Stomach (tissue), 9 donors: ENCODE measurements around the gene PLEKHJ1. TPM values are rescaled to one million over a fixed set of nuclear protein-coding genes. Genes with fewer than 3 reads are reported as not detected.

Experiments
- DNase-seq, 2 donors: peaks; one replicate each; pipeline versions ENCODE4 v3.0.0 to v3.0.0-alpha.2; 2013 to 2019
- H3K27ac ChIP-seq, 5 donors: fragments of 200-600 bp in 4 of 5; sonication (generic) in 4 of 5; one replicate each; pipeline ENCODE4 v1.5.1; 2013 to 2019; ENCODE audit warnings: mild to moderate bottlenecking in 1 of 5, moderate library complexity in 1 of 5
- H3K27me3 ChIP-seq, 3 donors: fragments of 200-600 bp; sonication (generic); one replicate each; pipeline ENCODE4 v1.5.1; 2017 to 2019; ENCODE audit warnings: mixed run types in 1 of 3
- H3K36me3 ChIP-seq, 4 donors: fragments of 200-600 bp; sonication (generic); 1 replicate in 3 of 4; 2 replicates in 1 of 4; pipeline ENCODE4 v1.5.1; 2016 to 2019
- H3K4me1 ChIP-seq, 4 donors: fragments of 200-600 bp; sonication (generic); one replicate each; pipeline ENCODE4 v1.5.1; 2016 to 2019
- H3K4me3 ChIP-seq, 4 donors: fragments of 200-600 bp; sonication (generic) in 3 of 4; one replicate each; pipeline ENCODE4 v1.5.1; 2016 to 2019; ENCODE audit warnings: mild to moderate bottlenecking in 1 of 4
- H3K9me3 ChIP-seq, 4 donors: fragments of 200-600 bp; sonication (generic); one replicate each; pipeline ENCODE4 v1.5.1; 2016 to 2019
- CTCF ChIP-seq, 7 experiments: fragments of 450-650 bp in 4 of 7; fragments of 200-600 bp in 3 of 7; sonication (generic) in 3 of 7; IDR thresholded peaks; one replicate each; pipeline ENCODE4 v1.5.1; 2016 to 2019; ENCODE audit warnings: antibody characterized with exemption in 7 of 7, control low read depth in 2 of 7, mild to moderate bottlenecking in 1 of 7
- EP300 ChIP-seq: sonication (generic); formaldehyde crosslinking; IDR thresholded peaks from one replicate; pipeline ENCODE4 v1.6.1; 2017; ENCODE audit warnings: antibody characterized with exemption
- POLR2A ChIP-seq, 4 donors: fragments of 450-650 bp; IDR thresholded peaks; one replicate each; pipeline ENCODE4 v1.6.1; 2016; ENCODE audit warnings: antibody characterized with exemption in 4 of 4, control low read depth in 2 of 4, mild to moderate bottlenecking in 1 of 4, moderate library complexity in 1 of 4
- POLR2AphosphoS5 ChIP-seq, 3 donors: sonication (generic); formaldehyde crosslinking; IDR thresholded peaks; one replicate each; pipeline ENCODE4 v1.6.1; 2016; ENCODE audit warnings: antibody characterized with exemption in 3 of 3
- WGBS, 5 donors: extraction: QIAGEN DNeasy Blood & Tissue Kit in 3 of 5; methylation state at CpG; one replicate each; pipeline versions ENCODE4 v1.1.5 to v1.1.7; 2013 to 2018; 5-methylcytosine and 5-hydroxymethylcytosine counted together
- intact Hi-C: fragments of 100-400 bp; cut with DNase I; formaldehyde crosslinking; loops from one replicate; pipeline ENCODE4 v1.15.1; 2023; ENCODE audit warnings: low total_unique reads
- polyA plus RNA-seq, 3 donors: library from polyadenylated mRNA; stranded (reverse); fragments of 200-250 nt; gene quantifications; one replicate each; pipeline ENCODE4 v1.2.3, GENCODE V29; 2013
- total RNA-seq, 5 donors: library from RNA; depleted of rRNA; stranded (reverse); fragments of >200 nt; gene quantifications; one replicate each; pipeline versions ENCODE4 v1.1.0 to v1.2.3, GENCODE V29; 2014 to 2016
- donor health status: healthy with polysubstance abuse.
- donor health status: Bipolar disorder and iron deficiency.
- donor health status: healthy.

The PLEKHJ1 gene
- total and polyA plus RNA-seq, 8 donors: 22.2 to 459 (median 111) TPM

- TF ChIP-seq CTCF (IDR thresholded peaks at IDR 0.05): no peak
- TF ChIP-seq POLR2A (IDR thresholded peaks at IDR 0.05): no peak
- no peak for TF ChIP-seq EP300
- TF ChIP-seq POLR2AphosphoS5 (IDR thresholded peaks at IDR 0.05): no peak
- Histone ChIP-seq H3K4me3 (no peak overlapping the region), H3K9me3 (no peaks in the 10 kb centered on the region), H3K27ac (peak overlapping the region in 1 of 5 donors; percentile 0), H3K4me1 (peaks cover 0 to 5% (median 0%) of the 10 kb centered on the region in 4 donors), H3K36me3 (peaks cover 79 to 100% (median 99%) of the 10 kb centered on the region in 4 donors), H3K27me3 (no peaks in the 10 kb centered on the region)
- 85 to 93% (median 91%) methylated on average over 14 to 20 of the region's 20 CpGs for WGBS, 5 donors
- no peak for DNase-seq
- intact Hi-C loops: no loop called here
Observed at GRCh38 chr19:2221250-2221831, 14.8 kb downstream of the PLEKHJ1 start.

GRCh38 chr19:2219726-2220125 is 16.4 kb downstream of the PLEKHJ1 start:
- intact Hi-C loops: no loop called here
- H3K36me3 ChIP-seq: peaks cover 76 to 100% (median 99%) of the 10 kb centered on the region in 4 donors
- H3K27me3 ChIP-seq: no peaks in the 10 kb centered on the region
- no peak overlapping the region for H3K27ac ChIP-seq
- no peak overlapping the region for H3K4me3 ChIP-seq
- H3K9me3 ChIP-seq: no peaks in the 10 kb centered on the region
- 91 to 95% (median 93%) methylated on average over 7 to 21 of the region's 21 CpGs for WGBS, 5 donors
- DNase-seq: no peak
- TF ChIP-seq POLR2AphosphoS5 (IDR thresholded peaks at IDR 0.05): no peak
- no peak for TF ChIP-seq CTCF (IDR thresholded peaks at IDR 0.05)
- TF ChIP-seq POLR2A (IDR thresholded peaks at IDR 0.05): no peak
- no peak for TF ChIP-seq EP300
- H3K4me1 ChIP-seq: peaks cover 0 to 5% (median 0%) of the 10 kb centered on the region in 4 donors

- no peak for TF ChIP-seq POLR2A (IDR thresholded peaks at IDR 0.05)
- TF ChIP-seq CTCF (IDR thresholded peaks at IDR 0.05): no peak
- TF ChIP-seq POLR2AphosphoS5 (IDR thresholded peaks at IDR 0.05): no peak
- TF ChIP-seq EP300: no peak
- intact Hi-C loops: no loop called here
- H3K36me3 ChIP-seq: peaks cover 74 to 100% (median 99%) of the 10 kb centered on the region in 4 donors
Observed at GRCh38 chr19:2217591-2217990, 18.5 kb downstream of the PLEKHJ1 start.

GRCh38 chr19:2216361-2217225 is 19.5 kb downstream of the PLEKHJ1 start:
- 91 to 95% (median 94%) methylated on average over 17 to 43 of the region's 43 CpGs for WGBS, 5 donors
- intact Hi-C loops: no loop called here

More at GRCh38 chr19:2217591-2217990, 18.5 kb downstream of the PLEKHJ1 start:
- Histone ChIP-seq H3K4me3 (no peak overlapping the region), H3K4me1 (peaks cover 0 to 11% (median 8%) of the 10 kb centered on the region in 4 donors), H3K27ac (no peak overlapping the region), H3K27me3 (no peaks in the 10 kb centered on the region), H3K9me3 (no peaks in the 10 kb centered on the region)
- 96 to 99% (median 97%) methylated on average over 8 to 22 of the region's 22 CpGs for WGBS, 5 donors
- DNase-seq: no peak

More at GRCh38 chr19:2216361-2217225, 19.5 kb downstream of the PLEKHJ1 start:
- no peak for TF ChIP-seq EP300
- TF ChIP-seq CTCF (IDR thresholded peaks at IDR 0.05): no peak
- H3K4me3 ChIP-seq: no peak overlapping the region
- no peaks in the 10 kb centered on the region for H3K27me3 ChIP-seq
- peaks cover 79 to 100% (median 99%) of the 10 kb centered on the region in 4 donors for H3K36me3 ChIP-seq
- DNase-seq: no peak
- peaks cover 0 to 18% (median 7%) of the 10 kb centered on the region in 4 donors for H3K4me1 ChIP-seq
- no peaks in the 10 kb centered on the region for H3K9me3 ChIP-seq
- no peak overlapping the region for H3K27ac ChIP-seq
